NCI-H1930 (cell line): ENCODE data around the gene GPR87.

Experiments used
- DNase-seq, 2 experiments: peaks; one replicate each; lab custom pipeline; 2025; lab: John Stamatoyannopoulos, UW

Gene GPR87

DNA sequence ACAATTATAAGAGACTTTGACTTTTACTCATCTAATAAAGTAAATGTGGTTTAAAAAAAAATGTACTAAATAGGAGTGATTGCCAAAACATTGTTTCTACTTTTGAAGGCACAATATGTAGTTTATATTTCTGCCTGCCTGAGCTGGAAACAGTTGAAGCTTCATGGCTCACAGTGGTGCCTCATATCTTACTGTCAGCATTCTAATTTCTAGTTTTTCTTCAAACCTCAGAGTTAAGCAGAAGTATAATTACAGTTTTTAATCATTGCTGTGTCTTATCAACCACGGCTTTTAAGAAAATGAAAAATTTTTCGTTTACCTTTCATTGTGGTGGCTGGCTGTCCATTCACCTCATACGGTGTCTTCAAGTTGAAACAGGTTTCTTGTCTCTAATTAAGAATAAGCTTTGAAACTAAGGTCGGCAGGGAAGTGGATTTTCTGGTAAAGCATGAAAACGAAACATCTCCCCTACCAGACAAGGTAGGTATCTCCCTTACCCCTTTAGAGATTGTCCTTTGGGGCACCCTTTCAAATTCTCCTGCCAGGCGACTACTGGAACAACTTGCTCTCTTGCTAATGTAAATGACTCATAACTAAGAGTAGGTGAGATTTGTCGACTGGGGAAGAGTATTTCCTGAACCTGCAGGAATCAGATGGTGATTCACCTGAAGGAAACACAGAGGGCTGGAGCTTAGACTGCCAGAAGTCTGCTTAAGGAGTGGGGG lies at the start of gene GPR87:
Gene GPR87, minus strand, starts transcription at position 554 of the 725 bp plus-strand sequence. CDS start 16,720 bp downstream, outside the sequence.
- no peak for DNase-seq

DNA sequence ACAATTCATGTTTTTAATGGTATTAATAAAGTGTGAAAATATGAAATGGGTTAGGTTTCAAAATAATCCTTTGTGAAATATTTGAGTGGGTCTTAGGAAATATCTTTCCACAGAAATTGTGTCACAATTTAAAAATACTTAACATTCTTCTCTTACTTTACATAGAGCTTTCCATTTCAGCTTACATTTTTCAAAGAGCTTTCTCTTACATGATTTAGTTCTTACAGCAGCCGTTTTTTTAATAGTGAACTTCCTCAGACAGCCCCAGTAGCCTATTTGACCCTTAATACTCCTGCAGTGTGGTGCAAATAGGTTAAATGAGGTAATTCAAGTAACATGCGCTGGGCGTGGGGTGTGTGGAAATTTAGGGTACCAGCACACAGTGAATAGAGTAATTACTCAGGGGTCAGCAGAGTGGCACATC lies 46.1 kb upstream of the GPR87 start:
- no peak for DNase-seq

DNA sequence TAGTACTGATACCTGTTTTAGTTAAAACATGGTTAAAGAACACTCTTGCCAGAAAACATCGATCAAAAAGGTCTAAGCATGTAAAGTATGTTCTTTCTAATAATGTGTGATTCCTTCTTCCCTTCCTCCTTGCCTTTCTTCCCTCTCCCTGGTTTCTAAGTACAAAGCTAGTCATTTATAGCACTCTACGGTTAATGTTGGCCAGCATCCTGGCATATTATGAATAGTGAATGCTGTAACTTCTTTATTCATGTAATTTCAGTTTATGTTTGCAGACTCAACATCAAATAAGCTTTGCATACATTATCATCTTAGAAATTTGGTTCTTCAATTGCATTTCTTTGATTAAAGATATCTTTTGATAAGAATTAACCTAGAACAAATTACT lies 40.8 kb upstream of the GPR87 start:
- DNase-seq: no peak

DNA sequence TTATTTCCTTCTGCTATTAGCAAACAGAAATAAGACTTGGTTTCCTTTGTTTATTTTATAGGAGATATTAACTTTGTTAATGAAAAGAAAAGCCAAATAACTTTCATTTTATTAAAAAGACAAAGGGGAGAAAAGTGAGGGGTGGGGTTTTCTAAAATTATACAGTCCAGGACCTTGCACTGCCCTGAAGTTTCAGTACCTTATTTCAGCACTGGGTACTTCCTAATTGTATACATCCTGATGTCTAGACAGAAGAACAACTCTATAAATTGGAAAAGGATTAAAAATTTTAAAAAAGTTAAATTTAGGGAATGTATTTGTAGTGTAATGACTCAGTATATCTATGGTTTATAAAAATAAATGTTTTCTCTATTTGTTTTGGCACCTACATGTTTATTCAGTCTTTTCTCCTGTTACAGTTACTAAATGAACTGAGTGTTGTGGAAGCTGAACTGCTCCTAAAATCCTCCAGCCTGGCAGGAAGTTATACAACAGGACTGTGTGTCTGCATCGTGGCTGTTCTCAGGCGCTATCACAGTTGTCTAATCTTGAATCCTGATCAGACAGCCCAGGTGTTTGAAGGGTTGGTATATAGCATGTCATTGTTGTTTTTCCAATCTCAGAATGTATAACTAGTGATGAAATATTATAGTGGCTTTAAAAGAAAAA lies 40.3 kb upstream of the GPR87 start:
- DNase-seq: no peak

DNA sequence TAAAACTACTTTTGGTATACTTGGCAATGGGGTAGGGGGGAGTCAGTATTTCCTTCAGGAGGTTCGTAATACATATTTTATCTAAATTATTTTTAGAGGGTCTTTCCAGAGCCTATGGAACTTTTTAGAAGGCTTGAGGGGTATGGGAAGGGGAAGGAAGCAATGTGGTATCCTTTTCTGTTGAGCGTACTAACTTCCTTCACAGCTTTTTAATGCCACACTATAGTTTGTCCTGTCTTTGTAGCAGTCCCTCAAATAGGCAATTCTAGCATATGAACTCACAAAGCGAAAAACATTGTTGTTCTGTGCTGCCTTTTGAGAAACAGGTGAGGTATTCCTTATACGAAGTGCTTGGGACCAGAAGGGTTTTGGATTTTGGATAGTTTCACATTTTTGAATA lies 35.0 kb upstream of the GPR87 start:
- DNase-seq: no peak

DNA sequence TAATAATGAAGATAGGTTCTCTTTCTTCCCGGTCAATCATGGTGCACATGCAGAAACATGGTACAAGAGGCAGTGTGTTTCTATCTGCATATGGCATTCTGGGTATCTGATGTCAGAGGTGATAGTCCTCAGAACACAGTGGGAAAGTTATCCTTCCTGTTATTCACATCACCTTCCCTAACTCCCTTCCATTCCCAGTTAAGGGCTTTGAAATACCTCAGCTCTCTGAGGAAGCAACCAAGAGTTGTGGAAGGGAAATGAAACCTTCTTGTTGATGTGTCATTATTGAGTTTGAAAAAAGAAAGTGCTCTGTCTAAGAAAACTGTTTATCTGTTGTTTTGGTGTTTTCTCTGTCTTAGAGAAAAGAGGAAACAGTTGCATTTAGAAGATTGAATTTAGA lies 34.6 kb upstream of the GPR87 start:
- DNase-seq: no peak

GRCh38 chr3:151350656-151351055 lies 34.0 kb upstream of the GPR87 start:
- DNase-seq: no peak

DNA sequence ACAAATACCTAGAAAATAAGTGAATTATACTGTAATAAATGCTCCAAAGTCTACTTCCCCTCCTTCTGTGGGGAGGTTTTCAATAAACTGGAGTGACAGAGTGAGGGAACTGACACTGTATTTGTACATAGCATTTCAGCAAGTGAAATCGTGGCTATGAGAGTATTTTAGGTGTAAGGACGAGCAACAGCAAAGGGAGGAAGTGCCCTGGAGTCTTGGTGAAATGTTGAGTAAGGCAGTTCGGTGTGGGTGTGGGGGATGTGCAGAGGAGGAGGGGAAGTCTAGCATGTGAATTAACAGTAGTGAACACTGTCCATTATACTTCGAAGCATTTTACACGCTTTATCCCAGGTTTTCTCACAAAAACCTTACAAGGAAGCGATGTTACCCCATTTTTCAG lies 30.8 kb upstream of the GPR87 start:
- DNase-seq: no peak

DNA sequence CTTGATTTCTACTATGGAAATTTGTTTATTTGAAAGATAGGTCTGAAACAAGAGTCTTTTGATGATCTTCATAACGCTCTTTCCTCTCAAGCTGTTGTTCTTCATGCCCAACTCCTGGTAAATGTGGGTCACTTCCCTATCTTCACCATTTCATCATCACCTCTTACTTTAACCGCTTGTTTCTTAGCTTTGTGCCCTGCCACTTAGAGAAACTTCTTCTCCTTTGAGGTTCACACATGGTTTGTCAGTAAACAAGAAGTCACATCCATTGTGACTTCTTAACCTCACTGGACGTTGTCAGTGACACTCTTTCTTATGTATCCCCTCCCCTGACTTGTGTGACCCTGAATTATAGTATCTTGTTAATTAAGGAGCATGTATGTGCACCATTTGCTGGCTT lies 29.7 kb upstream of the GPR87 start:
- DNase-seq: no peak

DNA sequence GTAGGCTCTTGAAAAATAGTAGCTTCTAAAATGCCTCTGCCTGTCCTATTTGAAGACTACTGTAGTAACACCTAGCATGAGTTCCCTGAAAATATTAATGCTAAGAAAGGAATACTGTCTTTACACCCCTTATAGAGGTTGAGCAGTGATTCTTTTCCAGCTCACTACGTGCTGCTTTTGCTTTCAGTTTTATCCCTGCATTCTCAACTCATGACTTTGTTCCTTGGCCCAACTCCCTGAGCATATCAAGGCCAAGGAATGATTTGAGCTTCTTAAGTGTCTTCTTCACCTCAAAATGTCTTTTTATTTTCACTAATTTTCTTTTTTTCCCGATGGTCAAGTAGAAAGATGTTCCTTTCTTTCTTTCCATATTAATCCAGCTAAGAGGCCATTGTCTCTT lies 29.2 kb upstream of the GPR87 start:
- no peak for DNase-seq

GRCh38 chr3:151331696-151332095 lies 15.1 kb upstream of the GPR87 start:
- DNase-seq: no peak

GRCh38 chr3:151330899-151331298 lies 14.3 kb upstream of the GPR87 start:
- no peak for DNase-seq

DNA sequence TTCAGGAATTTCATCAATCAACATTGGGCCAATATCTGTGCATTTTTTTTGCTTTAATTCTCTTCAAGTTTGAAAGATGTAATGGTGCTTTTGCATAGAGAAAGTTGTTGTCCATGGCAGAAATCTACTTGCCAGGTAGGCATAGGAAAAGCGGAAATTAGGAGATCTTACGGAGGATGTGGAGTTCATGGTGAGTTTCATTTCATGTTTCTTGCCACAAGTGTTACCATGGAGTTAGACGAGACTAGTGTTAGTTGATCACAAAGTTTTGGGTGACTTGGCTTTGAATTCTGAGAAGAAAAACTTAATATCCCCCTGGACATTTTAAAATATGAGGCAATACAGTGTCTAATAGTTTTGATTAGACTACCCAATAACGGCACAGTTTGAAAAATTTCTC lies 13.8 kb upstream of the GPR87 start:
- no peak for DNase-seq

DNA sequence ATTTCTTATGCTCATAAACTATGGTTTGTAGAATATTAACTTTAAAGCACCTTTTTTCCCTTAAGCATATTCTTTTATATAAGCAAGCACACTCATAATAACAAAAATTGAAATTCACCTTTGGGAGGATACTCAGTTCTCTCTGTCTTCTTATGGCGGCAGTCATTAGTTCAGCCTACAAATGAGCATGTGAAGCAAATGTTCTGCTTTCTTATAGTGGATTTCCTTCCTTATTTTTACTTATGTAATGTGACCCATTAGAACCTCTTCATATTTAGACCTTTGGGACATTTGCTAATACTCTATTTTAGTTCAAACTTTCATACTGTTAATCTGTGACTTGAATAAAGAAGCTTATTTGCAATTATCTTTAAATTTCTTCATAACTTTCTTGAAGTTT lies 12.7 kb upstream of the GPR87 start, which contains the start of gene P2RY13:
Gene P2RY13, minus strand, starts transcription at position 187 of the 400 bp plus-strand sequence. Its CDS starts 21 bp downstream, at position 166.
- no peak for DNase-seq

DNA sequence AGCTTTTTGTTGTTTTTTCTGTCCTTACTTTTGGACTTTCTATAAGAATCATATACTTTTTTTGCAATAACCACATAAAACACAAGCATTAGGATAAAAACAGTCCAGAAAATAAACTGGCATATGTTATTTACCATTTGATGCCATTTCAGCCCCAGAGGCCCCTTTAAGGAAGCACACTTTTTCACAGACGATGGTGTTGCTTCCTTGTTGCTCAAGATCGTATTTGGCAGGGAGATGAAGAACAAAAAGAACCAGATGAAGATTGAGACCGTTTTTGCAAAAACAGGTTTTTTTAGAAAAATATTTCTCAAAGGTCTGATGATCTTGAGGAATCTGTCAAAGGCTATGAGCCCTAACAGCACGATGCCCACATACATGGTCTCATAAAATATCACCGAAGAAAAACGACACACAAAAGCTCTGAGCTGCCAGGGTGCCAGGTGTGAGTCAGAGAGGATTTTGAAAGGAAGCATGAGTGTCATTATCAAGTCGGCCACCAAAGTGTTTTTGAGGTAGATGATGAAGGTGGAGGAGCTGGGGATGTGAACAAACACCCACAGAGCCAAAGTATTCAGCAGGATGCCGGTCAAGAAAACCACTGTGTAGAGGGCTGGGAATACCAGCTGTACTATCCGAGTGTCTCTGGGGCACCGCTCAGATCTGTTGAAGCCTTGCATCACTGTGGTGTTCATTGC lies 11.8 kb upstream of the GPR87 start:
- DNase-seq: no peak

GRCh38 chr3:151327571-151328198 lies 11.1 kb upstream of the GPR87 start:
- DNase-seq: no peak

GRCh38 chr3:151322511-151322910 lies 5.9 kb upstream of the GPR87 start:
- no peak for DNase-seq

DNA sequence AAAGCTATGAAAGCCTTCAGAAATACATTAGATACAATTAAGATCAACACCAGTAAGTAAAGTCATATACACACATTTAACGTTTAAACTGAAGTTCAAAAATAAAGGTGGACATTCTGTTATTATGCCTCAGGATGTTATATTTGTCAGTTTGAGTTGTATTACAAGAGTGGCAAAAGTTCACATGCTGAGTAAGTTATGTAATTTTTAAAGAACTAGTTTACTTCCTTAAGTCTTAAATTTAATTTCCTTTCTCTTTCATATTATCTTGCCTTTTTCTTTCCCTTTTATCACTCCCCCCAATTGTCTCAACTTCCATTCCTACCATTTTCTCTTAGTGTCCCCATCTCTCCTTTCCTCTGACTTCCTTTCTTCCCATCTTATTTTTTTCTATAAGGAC lies 4.9 kb upstream of the GPR87 start:
- no peak for DNase-seq

GRCh38 chr3:151320131-151320530 lies 3.5 kb upstream of the GPR87 start:
- no peak for DNase-seq

GRCh38 chr3:151319628-151320027 lies 3.0 kb upstream of the GPR87 start:
- DNase-seq: no peak

DNA sequence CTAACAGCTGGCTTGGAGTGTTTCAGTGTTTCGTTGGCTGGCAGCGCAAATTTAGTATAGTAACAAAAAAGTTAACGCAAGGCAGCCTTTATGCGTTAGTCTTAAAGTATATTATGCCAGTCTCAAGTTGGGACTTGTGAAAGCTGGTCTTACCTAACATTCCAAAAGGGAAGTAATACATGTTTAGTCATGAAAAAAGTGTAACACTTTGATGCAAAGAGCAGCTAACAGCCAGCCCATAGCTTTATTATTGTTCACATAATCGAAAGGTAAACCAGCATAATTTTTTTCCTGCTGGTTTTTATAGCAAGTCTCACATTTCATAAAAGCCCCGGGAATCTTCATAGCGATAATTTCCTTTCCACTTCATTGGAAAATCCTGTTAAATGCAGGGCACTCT lies 2.4 kb upstream of the GPR87 start:
- no peak for DNase-seq

DNA sequence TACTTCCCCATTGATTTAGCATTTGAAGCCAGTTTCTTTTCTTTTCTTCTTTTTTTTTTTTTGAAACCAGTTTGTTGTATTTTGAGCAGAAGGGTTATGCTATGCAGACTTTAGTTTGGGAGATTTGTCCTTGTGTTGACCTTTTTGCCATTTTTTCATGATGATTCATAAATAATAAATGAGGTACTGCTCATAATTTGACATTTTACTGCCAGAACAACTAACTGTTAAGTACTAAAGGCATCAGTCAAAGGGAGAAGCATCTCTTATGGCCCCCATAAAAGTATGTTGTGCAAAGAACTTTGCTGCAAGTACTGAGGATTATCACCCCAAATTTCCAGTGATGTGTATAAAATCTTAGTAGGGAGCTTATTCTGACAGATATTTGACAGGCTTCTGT lies 1.7 kb upstream of the GPR87 start:
- no peak for DNase-seq

- DNase-seq: no peak
Measured at GRCh38 chr3:151315846-151316245, 774 bp downstream of the GPR87 start.
